HCT116 (cell line): Measurements from ENCODE around the gene LIMK2.

Experiments
- CTCF ChIP-seq, 3 experiments: fragments of 200-600 bp in 1 of 3; sonication (generic) in 1 of 3; IDR thresholded peaks in 2 of 3; conservative IDR thresholded peaks in 1 of 3; 2 replicates each; pipeline ENCODE4 v1.5.1; 2012 to 2017; ENCODE audit warnings: low read depth in 2 of 3, low read length in 2 of 3, antibody characterized with exemption in 1 of 3, borderline replicate concordance in 1 of 3, control low read depth in 1 of 3, mild to moderate bottlenecking in 1 of 3, mixed read lengths in 1 of 3, mixed run types in 1 of 3, moderate library complexity in 1 of 3; ENCODE audit not compliant: insufficient read depth in 1 of 3
- EGR1 ChIP-seq: IDR thresholded peaks from 2 replicates; pipeline ENCODE4 v1.6.1; 2012; ENCODE audit warnings: low read depth
- ELF1 ChIP-seq: IDR thresholded peaks from 2 replicates; pipeline ENCODE4 v1.6.1; 2012; ENCODE audit warnings: low read depth, borderline replicate concordance
- EZH2 ChIP-seq: fragments of 200-600 bp; sonication (generic); IDR thresholded peaks from 2 replicates; pipeline ENCODE4 v1.6.1; 2017; ENCODE audit warnings: antibody characterized with exemption, mixed run types
- MAX ChIP-seq: IDR thresholded peaks from 2 replicates; pipeline ENCODE4 v1.6.1; 2012
- POLR2A ChIP-seq: IDR thresholded peaks from 2 replicates; pipeline ENCODE4 v1.7.0; 2011; ENCODE audit warnings: borderline replicate concordance; ENCODE audit not compliant: insufficient read depth, insufficient read length; ENCODE audit errors: extremely low read depth
- POLR2AphosphoS5 ChIP-seq: IDR thresholded peaks from 2 replicates; pipeline ENCODE4 v1.6.1; 2011; ENCODE audit warnings: mild to moderate bottlenecking, low read depth, low read length, moderate library complexity

- no peak for TF ChIP-seq CTCF (IDR thresholded peaks at IDR 0.05 in 2 of 3, conservative IDR thresholded peaks at IDR 0.05 in 1 of 3; ENCODE audit: borderline replicate concordance in 1 of 3, insufficient read depth in 1 of 3, low read depth in 2 of 3, low read length in 2 of 3)
- TF ChIP-seq POLR2A: no peak
- TF ChIP-seq ELF1: no peak
- TF ChIP-seq POLR2AphosphoS5: no peak
- TF ChIP-seq EZH2: no peak
- TF ChIP-seq MAX: no peak
- no peak for TF ChIP-seq EGR1
Observed at GRCh38 chr22:31184015-31184414, 28.1 kb upstream of the LIMK2 start.
